ENCODE measurements around the gene ACBD3.

The ACBD3 gene

DNA sequence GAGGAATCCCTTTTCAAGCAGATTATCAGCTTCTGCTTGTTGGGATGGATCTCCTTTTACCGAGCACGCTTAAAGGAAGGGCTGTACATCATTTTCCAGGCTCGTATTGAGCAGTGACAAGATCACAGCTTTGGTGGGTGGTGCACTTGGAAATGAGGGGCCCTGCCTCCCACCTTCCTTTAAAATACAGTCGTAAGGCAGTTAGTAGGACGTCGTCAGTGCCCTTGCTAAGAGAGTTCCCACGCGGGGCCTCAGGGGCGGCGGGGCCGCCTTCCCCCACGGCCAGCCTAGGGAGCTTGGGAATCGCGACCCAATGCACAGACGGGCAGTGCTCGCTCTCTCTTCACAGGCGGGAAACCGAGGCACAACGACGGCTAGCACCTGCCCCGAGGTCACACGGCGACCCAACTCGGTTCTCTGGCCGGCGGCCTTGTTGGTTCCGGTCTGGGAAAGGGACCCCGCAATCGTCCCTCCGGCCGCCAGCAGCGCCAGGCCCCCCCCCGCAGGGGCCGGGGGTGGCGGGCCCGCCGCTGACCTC lies 65.4 kb downstream of the ACBD3 start:
- no peaks in the 10 kb centered on the region for H3K9me3 ChIP-seq (ENCODE audit: control insufficient read depth in 1 of 2, low read length in 2 of 2)
- no peaks in the 10 kb centered on the region for H3K27me3 ChIP-seq (ENCODE audit: low read depth, low read length)
- H3K4me3 ChIP-seq (ENCODE audit: low read depth in 1 of 2, low read length in 2 of 2), result peak overlapping the region; percentile 26 to 67
- no peak overlapping the region for H3K27ac ChIP-seq (ENCODE audit: low read length)
- H3K4me1 ChIP-seq (ENCODE audit: control insufficient read depth in 1 of 2, insufficient read depth in 2 of 2, low read length in 2 of 2), result no peaks in the 10 kb centered on the region
- H3K36me3 ChIP-seq (ENCODE audit: control insufficient read depth in 1 of 2, insufficient read depth in 2 of 2, low read length in 2 of 2), result no peaks in the 10 kb centered on the region

- no peak overlapping the region for H3K4me3 ChIP-seq (ENCODE audit: low read depth in 1 of 2, low read length in 2 of 2)
- no peaks in the 10 kb centered on the region for H3K9me3 ChIP-seq (ENCODE audit: control insufficient read depth in 1 of 2, low read length in 2 of 2)
- no peak overlapping the region for H3K27ac ChIP-seq (ENCODE audit: low read length)
- H3K4me1 ChIP-seq (ENCODE audit: control insufficient read depth in 1 of 2, insufficient read depth in 2 of 2, low read length in 2 of 2), result no peaks in the 10 kb centered on the region
- no peaks in the 10 kb centered on the region for H3K36me3 ChIP-seq (ENCODE audit: control insufficient read depth in 1 of 2, insufficient read depth in 2 of 2, low read length in 2 of 2)
- no peaks in the 10 kb centered on the region for H3K27me3 ChIP-seq (ENCODE audit: low read depth, low read length)
Measured at GRCh38 chr1:226120398-226120797, 66.1 kb downstream of the ACBD3 start.

DNA sequence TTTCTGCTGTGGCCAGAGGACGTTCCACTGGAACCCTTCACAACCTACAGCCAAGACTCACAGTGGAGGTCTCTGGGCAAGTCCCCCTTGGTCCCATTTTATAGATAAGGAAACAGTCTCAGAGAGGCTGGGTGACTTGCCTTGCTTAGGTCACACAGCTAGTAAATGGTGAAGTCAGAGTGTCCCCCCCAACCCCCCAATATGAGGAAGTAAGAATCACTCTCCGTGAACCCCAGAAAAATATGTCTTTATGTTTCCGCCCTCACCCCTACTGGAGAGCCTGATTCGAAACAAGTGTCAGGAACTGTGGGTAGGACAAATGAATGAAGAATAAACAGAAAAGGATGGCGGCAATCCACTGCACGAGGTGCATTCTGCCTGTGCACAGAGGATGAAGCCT lies 67.4 kb downstream of the ACBD3 start:
- Histone ChIP-seq H3K36me3 (ENCODE audit: control insufficient read depth in 1 of 2, insufficient read depth in 2 of 2, low read length in 2 of 2) (no peaks in the 10 kb centered on the region), H3K27ac (ENCODE audit: low read length) (no peak overlapping the region), H3K27me3 (ENCODE audit: low read depth, low read length) (no peaks in the 10 kb centered on the region), H3K9me3 (ENCODE audit: control insufficient read depth in 1 of 2, low read length in 2 of 2) (no peaks in the 10 kb centered on the region), H3K4me3 (ENCODE audit: low read depth in 1 of 2, low read length in 2 of 2) (no peak overlapping the region), H3K4me1 (ENCODE audit: control insufficient read depth in 1 of 2, insufficient read depth in 2 of 2, low read length in 2 of 2) (no peaks in the 10 kb centered on the region)

GRCh38 chr1:226118357-226118756 lies 68.2 kb downstream of the ACBD3 start:
- Histone ChIP-seq H3K4me3 (ENCODE audit: low read depth in 1 of 2, low read length in 2 of 2) (no peak overlapping the region), H3K36me3 (ENCODE audit: control insufficient read depth in 1 of 2, insufficient read depth in 2 of 2, low read length in 2 of 2) (no peaks in the 10 kb centered on the region), H3K9me3 (ENCODE audit: control insufficient read depth in 1 of 2, low read length in 2 of 2) (no peaks in the 10 kb centered on the region)

GRCh38 chr1:226117330-226117729 lies 69.2 kb downstream of the ACBD3 start:
- no peak overlapping the region for H3K27ac ChIP-seq (ENCODE audit: low read length)
- peaks cover 0 to 2% of the 10 kb centered on the region in 2 donors for H3K4me1 ChIP-seq (ENCODE audit: control insufficient read depth in 1 of 2, insufficient read depth in 2 of 2, low read length in 2 of 2)
- H3K4me3 ChIP-seq (ENCODE audit: low read depth in 1 of 2, low read length in 2 of 2), result no peak overlapping the region
- H3K36me3 ChIP-seq (ENCODE audit: control insufficient read depth in 1 of 2, insufficient read depth in 2 of 2, low read length in 2 of 2), result no peaks in the 10 kb centered on the region
- H3K9me3 ChIP-seq (ENCODE audit: control insufficient read depth in 1 of 2, low read length in 2 of 2), result no peaks in the 10 kb centered on the region
- H3K27me3 ChIP-seq (ENCODE audit: low read depth, low read length), result no peaks in the 10 kb centered on the region

More at GRCh38 chr1:226118357-226118756, 68.2 kb downstream of the ACBD3 start:
- Histone ChIP-seq H3K27me3 (ENCODE audit: low read depth, low read length) (no peaks in the 10 kb centered on the region), H3K27ac (ENCODE audit: low read length) (no peak overlapping the region), H3K4me1 (ENCODE audit: control insufficient read depth in 1 of 2, insufficient read depth in 2 of 2, low read length in 2 of 2) (no peaks in the 10 kb centered on the region)

DNA sequence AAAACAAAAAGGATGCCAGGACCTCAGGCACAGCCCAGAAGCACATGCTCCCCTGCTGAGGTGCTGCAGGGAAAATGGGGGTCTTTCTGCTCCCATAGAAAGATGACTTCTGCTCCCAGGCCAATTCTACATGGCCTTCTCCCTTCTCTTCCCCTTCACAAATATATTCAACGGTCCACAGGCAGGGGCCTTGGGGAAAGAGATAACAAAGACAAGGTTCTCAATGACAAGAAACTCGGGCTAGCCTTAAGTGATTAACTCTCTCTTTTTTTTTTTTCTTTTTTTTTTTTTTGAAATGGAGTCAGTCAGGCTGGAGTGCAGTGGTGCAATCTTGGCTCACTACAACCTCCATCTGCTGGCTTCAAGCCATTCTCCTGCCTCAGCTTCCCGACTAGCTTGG lies 69.9 kb downstream of the ACBD3 start:
- no peaks in the 10 kb centered on the region for H3K9me3 ChIP-seq (ENCODE audit: control insufficient read depth in 1 of 2, low read length in 2 of 2)
- H3K27ac ChIP-seq (ENCODE audit: low read length), result no peak overlapping the region
- H3K4me1 ChIP-seq (ENCODE audit: control insufficient read depth in 1 of 2, insufficient read depth in 2 of 2, low read length in 2 of 2), result peaks cover 4 to 5% of the 10 kb centered on the region in 2 donors
- no peaks in the 10 kb centered on the region for H3K36me3 ChIP-seq (ENCODE audit: control insufficient read depth in 1 of 2, insufficient read depth in 2 of 2, low read length in 2 of 2)
- H3K4me3 ChIP-seq (ENCODE audit: low read depth in 1 of 2, low read length in 2 of 2), result no peak overlapping the region
- H3K27me3 ChIP-seq (ENCODE audit: low read depth, low read length), result no peaks in the 10 kb centered on the region

GRCh38 chr1:226112626-226113025 lies 73.9 kb downstream of the ACBD3 start:
- H3K27me3 ChIP-seq (ENCODE audit: low read depth, low read length), result no peaks in the 10 kb centered on the region
- no peaks in the 10 kb centered on the region for H3K36me3 ChIP-seq (ENCODE audit: control insufficient read depth in 1 of 2, insufficient read depth in 2 of 2, low read length in 2 of 2)
- H3K27ac ChIP-seq (ENCODE audit: low read length), result no peak overlapping the region
- H3K9me3 ChIP-seq (ENCODE audit: control insufficient read depth in 1 of 2, low read length in 2 of 2), result no peaks in the 10 kb centered on the region
- peaks cover 13 to 15% of the 10 kb centered on the region in 2 donors for H3K4me1 ChIP-seq (ENCODE audit: control insufficient read depth in 1 of 2, insufficient read depth in 2 of 2, low read length in 2 of 2)
- H3K4me3 ChIP-seq (ENCODE audit: low read depth in 1 of 2, low read length in 2 of 2), result no peak overlapping the region

GRCh38 chr1:226111883-226112261 lies 74.7 kb downstream of the ACBD3 start:
- Histone ChIP-seq H3K4me3 (ENCODE audit: low read depth in 1 of 2, low read length in 2 of 2) (no peak overlapping the region), H3K27me3 (ENCODE audit: low read depth, low read length) (no peaks in the 10 kb centered on the region), H3K27ac (ENCODE audit: low read length) (no peak overlapping the region), H3K36me3 (ENCODE audit: control insufficient read depth in 1 of 2, insufficient read depth in 2 of 2, low read length in 2 of 2) (no peaks in the 10 kb centered on the region), H3K9me3 (ENCODE audit: control insufficient read depth in 1 of 2, low read length in 2 of 2) (no peaks in the 10 kb centered on the region), H3K4me1 (ENCODE audit: control insufficient read depth in 1 of 2, insufficient read depth in 2 of 2, low read length in 2 of 2) (peaks cover 13 to 15% of the 10 kb centered on the region in 2 donors)

GRCh38 chr1:226111098-226111882 lies 75.3 kb downstream of the ACBD3 start:
- no peaks in the 10 kb centered on the region for H3K27me3 ChIP-seq (ENCODE audit: low read depth, low read length)
- no peaks in the 10 kb centered on the region for H3K9me3 ChIP-seq (ENCODE audit: control insufficient read depth in 1 of 2, low read length in 2 of 2)
- H3K4me3 ChIP-seq (ENCODE audit: low read depth in 1 of 2, low read length in 2 of 2), result peak overlapping the region; percentile 59 to 65
- peaks cover 13 to 15% of the 10 kb centered on the region in 2 donors for H3K4me1 ChIP-seq (ENCODE audit: control insufficient read depth in 1 of 2, insufficient read depth in 2 of 2, low read length in 2 of 2)
- H3K36me3 ChIP-seq (ENCODE audit: control insufficient read depth in 1 of 2, insufficient read depth in 2 of 2, low read length in 2 of 2), result no peaks in the 10 kb centered on the region
- H3K27ac ChIP-seq (ENCODE audit: low read length), result peak overlapping the region; percentile 84

DNA sequence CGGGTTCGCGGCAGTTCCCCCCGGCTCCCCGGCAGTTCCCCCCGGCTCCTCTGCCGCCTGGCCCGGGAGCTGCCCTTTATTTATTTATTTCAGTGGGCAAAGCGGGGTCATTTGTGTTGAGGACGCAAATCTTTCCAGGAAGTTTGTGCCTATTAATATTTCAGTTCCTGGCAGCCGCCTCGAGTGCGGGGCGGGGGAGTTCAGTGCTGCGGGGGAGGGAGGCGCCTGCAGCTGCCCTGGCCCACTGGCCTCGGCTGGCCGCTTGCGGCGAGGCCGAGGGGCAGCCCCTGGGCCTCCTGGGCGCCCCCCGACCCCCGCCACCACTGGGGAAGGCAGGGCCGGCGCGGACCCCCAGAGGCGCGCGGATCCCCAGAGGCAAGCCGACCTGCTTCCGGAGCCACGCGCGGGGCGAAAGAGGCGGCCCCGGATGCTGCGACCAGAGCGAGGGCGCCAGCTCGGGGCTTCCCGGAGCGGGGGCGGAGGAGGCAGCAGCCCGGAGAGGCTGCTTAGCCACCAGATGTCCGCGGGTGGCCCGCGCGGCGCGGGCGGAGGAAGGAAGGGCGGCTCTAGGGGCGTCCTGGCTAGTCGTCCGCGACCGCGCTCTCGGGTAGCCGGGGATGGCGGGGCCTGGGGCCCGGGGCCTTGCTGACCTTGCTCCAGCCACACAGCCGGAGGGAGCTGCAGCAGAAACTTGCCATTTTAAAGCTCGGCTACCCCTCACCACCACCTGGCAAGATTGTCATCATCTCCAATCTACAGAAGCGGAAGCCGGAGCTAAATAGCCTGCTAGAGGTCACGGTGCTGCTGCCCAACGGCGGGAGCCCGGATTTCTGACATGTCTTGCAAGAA lies 76.1 kb downstream of the ACBD3 start:
- H3K4me1 ChIP-seq (ENCODE audit: control insufficient read depth in 1 of 2, insufficient read depth in 2 of 2, low read length in 2 of 2), result peaks cover 13 to 15% of the 10 kb centered on the region in 2 donors
- H3K27ac ChIP-seq (ENCODE audit: low read length), result peak overlapping the region; percentile 84
- peak overlapping the region; percentile 59 to 65 for H3K4me3 ChIP-seq (ENCODE audit: low read depth in 1 of 2, low read length in 2 of 2)

GRCh38 chr1:226109829-226110248 lies 76.7 kb downstream of the ACBD3 start:
- Histone ChIP-seq H3K4me3 (ENCODE audit: low read depth in 1 of 2, low read length in 2 of 2) (peak overlapping the region; percentile 65 to 74), H3K4me1 (ENCODE audit: control insufficient read depth in 1 of 2, insufficient read depth in 2 of 2, low read length in 2 of 2) (peaks cover 13 to 15% of the 10 kb centered on the region in 2 donors), H3K27me3 (ENCODE audit: low read depth, low read length) (no peaks in the 10 kb centered on the region), H3K9me3 (ENCODE audit: control insufficient read depth in 1 of 2, low read length in 2 of 2) (no peaks in the 10 kb centered on the region), H3K27ac (ENCODE audit: low read length) (peak overlapping the region; percentile 97), H3K36me3 (ENCODE audit: control insufficient read depth in 1 of 2, insufficient read depth in 2 of 2, low read length in 2 of 2) (no peaks in the 10 kb centered on the region)

More for the DNA sequence above, 76.1 kb downstream of the ACBD3 start:
- H3K9me3 ChIP-seq (ENCODE audit: control insufficient read depth in 1 of 2, low read length in 2 of 2), result no peaks in the 10 kb centered on the region
- no peaks in the 10 kb centered on the region for H3K36me3 ChIP-seq (ENCODE audit: control insufficient read depth in 1 of 2, insufficient read depth in 2 of 2, low read length in 2 of 2)
- H3K27me3 ChIP-seq (ENCODE audit: low read depth, low read length), result no peaks in the 10 kb centered on the region

All from muscle layer of duodenum (tissue), 2 donors.